Measurements from ENCODE around the gene ENOX1.

ENOX1 gene

GRCh38 chr13:43744261-43745031 lies 42.3 kb downstream of the ENOX1 start:
- DNase-seq (ENCODE audit: low read depth in 2 of 2): no peak

- DNase-seq (ENCODE audit: low read depth in 2 of 2): no peak
Measured at GRCh38 chr13:43742911-43743310, 43.9 kb downstream of the ENOX1 start.

GRCh38 chr13:43737392-43737923 lies 49.3 kb downstream of the ENOX1 start:
- no peak for DNase-seq (ENCODE audit: low read depth in 2 of 2)

- DNase-seq (ENCODE audit: low read depth in 2 of 2): no peak
Measured at GRCh38 chr13:43732726-43733125, 54.0 kb downstream of the ENOX1 start.

GRCh38 chr13:43731296-43731695 lies 55.5 kb downstream of the ENOX1 start:
- no peak for DNase-seq (ENCODE audit: low read depth in 2 of 2)

- no peak for DNase-seq (ENCODE audit: low read depth in 2 of 2)
Measured at GRCh38 chr13:43730642-43731041, 56.1 kb downstream of the ENOX1 start.

- DNase-seq (ENCODE audit: low read depth in 2 of 2): no peak
Measured at GRCh38 chr13:43728421-43728820, 58.4 kb downstream of the ENOX1 start.

- no peak for DNase-seq (ENCODE audit: low read depth in 2 of 2)
Measured at GRCh38 chr13:43727856-43728255, 58.9 kb downstream of the ENOX1 start.

- DNase-seq (ENCODE audit: low read depth in 2 of 2): no peak
Measured at GRCh38 chr13:43725460-43725859, 61.3 kb downstream of the ENOX1 start.

GRCh38 chr13:43720780-43721397 lies 65.9 kb downstream of the ENOX1 start:
- no peak for DNase-seq (ENCODE audit: low read depth in 2 of 2)

GRCh38 chr13:43698758-43699157 lies 88.0 kb downstream of the ENOX1 start:
- no peak for DNase-seq (ENCODE audit: low read depth in 2 of 2)

- no peak for DNase-seq (ENCODE audit: low read depth in 2 of 2)
Measured at GRCh38 chr13:43698009-43698408, 88.8 kb downstream of the ENOX1 start.

- no peak for DNase-seq (ENCODE audit: low read depth in 2 of 2)
Measured at GRCh38 chr13:43697323-43697722, 89.4 kb downstream of the ENOX1 start.

GRCh38 chr13:43694146-43694664 lies 92.6 kb downstream of the ENOX1 start:
- no peak for DNase-seq (ENCODE audit: low read depth in 2 of 2)

- no peak for DNase-seq (ENCODE audit: low read depth in 2 of 2)
Measured at GRCh38 chr13:43693639-43694038, 93.1 kb downstream of the ENOX1 start.

GRCh38 chr13:43688227-43688907 lies 98.4 kb downstream of the ENOX1 start:
- DNase-seq (ENCODE audit: low read depth in 2 of 2): no peak

GRCh38 chr13:43687038-43687437 lies 99.7 kb downstream of the ENOX1 start:
- DNase-seq (ENCODE audit: low read depth in 2 of 2): no peak

GRCh38 chr13:43686557-43686956 lies 100.2 kb downstream of the ENOX1 start:
- no peak for DNase-seq (ENCODE audit: low read depth in 2 of 2)

GRCh38 chr13:43684963-43685725 lies 101.6 kb downstream of the ENOX1 start:
- no peak for DNase-seq (ENCODE audit: low read depth in 2 of 2)

GRCh38 chr13:43682701-43683100 lies 104.1 kb downstream of the ENOX1 start:
- no peak for DNase-seq (ENCODE audit: low read depth in 2 of 2)

- DNase-seq (ENCODE audit: low read depth in 2 of 2): no peak
Measured at GRCh38 chr13:43676320-43676719, 110.5 kb downstream of the ENOX1 start.

GRCh38 chr13:43675577-43675976 lies 111.2 kb downstream of the ENOX1 start:
- no peak for DNase-seq (ENCODE audit: low read depth in 2 of 2)
